Activated CD8-positive, alpha-beta memory T cell treated with anti-CD3 and anti-CD28 coated beads for 1 hour (primary cell): ENCODE data around the gene LRRC32.

Experiments used
- DNase-seq, 2 donors: peaks; one replicate each; pipeline ENCODE4 v3.0.0-alpha.2; 2020; ENCODE audit warnings: low read depth in 1 of 2; ENCODE audit errors: extremely low read depth in 1 of 2

LRRC32 gene

DNA sequence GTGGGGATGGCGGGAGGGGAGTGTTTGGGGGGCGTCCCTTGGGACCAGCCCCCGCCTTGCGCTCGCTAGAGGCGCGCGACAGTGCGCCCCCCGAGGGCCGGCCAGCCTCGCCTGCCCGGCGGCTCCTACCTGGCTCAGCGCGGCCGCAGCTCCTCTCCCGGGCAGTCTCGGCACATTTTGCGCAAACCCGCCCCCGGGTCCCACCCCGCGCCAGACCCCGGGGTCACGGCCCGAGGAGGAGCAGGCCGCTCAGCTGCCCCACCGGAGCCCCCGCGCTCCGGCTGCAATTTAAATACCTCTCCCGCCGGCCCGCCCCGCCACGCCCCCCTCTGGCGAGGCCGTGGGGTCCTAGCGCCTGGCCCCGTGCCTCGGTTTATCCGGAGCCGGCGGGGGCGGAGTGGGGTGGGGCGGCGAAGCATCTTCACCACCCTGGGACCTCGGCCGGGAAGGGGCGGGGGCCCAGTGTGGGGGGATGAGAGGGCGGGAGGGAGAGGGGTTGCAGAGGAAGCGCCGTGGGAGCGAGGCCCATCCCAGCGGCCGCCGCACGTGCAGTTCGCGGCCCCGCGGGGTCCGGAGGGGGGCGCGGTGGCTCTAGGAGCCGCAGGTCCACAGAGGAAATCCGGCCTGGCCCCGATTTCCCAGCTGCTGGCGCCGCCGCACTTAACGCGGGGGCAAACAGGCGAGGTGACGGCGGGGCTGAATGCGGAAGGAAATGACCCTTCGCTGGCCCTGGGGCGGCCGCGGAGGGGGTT is at the start of gene LRRC32:
LRRC32 (minus strand) TSS at position 263 of the 752 bp plus-strand sequence. CDS start 4,793 bp downstream, outside the sequence.
- DNase-seq, result no peak

GRCh38 chr11:76719686-76720085 is 49.1 kb upstream of the LRRC32 start:
- DNase-seq, result no peak

DNA sequence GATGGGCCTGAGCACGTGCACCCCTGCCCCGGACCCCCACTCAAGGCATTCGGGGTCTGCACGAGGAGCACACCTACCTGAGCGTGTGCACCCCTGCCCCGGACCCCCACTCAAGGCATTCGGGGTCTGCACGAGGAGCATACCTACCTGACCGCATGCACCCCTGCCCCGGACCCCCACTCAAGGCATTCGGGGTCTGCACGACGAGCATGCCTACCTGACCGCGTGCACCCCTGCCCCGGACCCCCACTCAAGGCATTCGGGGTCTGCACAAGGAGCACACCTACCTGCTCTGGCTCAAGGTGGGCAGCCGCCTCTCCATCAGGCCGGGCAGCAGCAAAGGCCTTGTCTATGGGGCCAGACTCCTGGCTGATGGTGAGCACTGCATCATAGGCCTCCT is 48.7 kb upstream of the LRRC32 start:
- no peak for DNase-seq

DNA sequence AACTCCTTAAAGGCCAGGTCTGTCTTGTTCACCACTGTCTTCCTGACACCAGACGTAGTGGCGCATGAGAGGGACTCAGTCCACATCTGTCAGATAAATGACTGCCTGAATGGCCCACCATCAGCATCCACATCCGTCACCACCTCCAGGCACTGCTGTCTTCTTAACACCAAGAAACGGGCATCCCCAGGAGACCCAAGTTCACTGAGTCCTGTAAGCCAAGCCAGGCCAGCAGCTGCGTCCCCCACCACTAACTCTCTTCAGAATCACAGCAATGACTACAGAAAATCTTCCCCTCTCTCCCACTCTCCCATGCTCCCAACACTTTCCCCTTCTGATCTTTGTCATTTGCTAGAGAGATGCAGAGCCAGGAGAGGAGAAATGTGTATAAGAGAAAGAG is 47.3 kb upstream of the LRRC32 start:
- no peak for DNase-seq

- no peak for DNase-seq
Measured at GRCh38 chr11:76717369-76717768, 46.8 kb upstream of the LRRC32 start.

DNA sequence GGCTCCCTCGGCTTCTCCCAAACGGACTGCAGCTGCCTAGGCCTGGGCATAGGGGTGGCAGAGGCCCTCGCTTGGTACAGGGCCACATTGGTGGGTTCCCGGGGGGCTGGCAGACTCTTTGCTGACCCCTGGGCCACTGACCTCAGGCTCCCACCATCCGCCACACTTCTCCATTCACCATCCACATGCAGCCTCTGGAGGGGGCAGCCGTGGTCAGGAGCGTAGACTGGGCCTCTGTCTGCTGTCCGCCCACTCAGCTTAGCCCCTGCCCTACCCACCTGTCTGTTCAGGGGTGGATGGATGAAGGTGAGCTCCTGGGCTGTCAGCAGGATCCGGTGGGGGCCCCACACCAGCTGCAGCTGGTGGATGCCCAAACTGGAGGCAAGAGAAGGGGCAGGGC is 45.7 kb upstream of the LRRC32 start:
- DNase-seq, result no peak

- DNase-seq, result no peak
Measured at GRCh38 chr11:76714493-76714892, 43.9 kb upstream of the LRRC32 start.

- no peak for DNase-seq
Measured at GRCh38 chr11:76713499-76713898, 43.0 kb upstream of the LRRC32 start.

DNA sequence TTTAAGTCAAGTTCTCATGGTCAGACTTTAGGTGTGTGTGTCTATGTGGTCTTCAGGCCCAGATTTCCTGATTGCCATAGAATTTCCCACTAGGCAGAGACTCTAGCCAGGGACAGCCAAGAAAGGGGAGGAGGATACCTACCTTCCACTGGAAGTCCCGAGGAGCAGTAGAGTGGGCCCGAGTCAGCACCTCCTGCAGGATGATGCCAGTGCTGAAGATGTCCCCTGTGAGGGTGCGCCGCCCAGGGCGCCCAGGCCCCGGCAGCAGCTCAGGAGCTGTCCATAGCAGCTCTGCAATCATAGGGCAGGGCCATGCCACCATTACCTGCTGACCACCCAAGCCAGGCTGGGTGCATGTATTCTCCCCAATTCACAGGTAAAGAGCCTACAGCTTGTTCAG is 41.6 kb upstream of the LRRC32 start:
- no peak for DNase-seq

DNA sequence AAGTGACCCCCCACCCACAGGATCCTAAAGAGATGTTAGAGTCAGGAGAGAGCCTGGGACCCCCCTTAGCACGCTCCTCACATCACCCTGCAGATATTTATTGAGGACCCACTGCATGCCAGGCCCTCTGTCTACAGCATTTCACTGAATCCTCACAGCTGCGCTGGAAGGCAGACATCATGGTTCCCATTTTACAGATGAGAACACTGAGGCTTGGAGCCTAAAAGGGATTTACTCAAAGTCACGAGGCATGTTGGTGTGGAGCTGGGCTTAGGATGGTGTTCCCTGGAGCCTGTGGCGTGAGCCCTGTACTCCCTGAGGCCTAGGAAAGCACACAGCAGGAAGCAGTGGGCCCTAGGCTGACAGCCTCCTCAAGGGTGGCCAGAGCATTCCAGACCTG is 39.2 kb upstream of the LRRC32 start:
- DNase-seq, result no peak

GRCh38 chr11:76708972-76709660 is 38.6 kb upstream of the LRRC32 start:
- DNase-seq, result no peak

GRCh38 chr11:76707293-76707825 is 36.8 kb upstream of the LRRC32 start:
- DNase-seq, result no peak

GRCh38 chr11:76706667-76707066 is 36.1 kb upstream of the LRRC32 start:
- DNase-seq, result no peak

GRCh38 chr11:76705826-76706225 is 35.3 kb upstream of the LRRC32 start:
- DNase-seq, result no peak

- DNase-seq, result no peak
Measured at GRCh38 chr11:76704171-76704948, 33.8 kb upstream of the LRRC32 start.

DNA sequence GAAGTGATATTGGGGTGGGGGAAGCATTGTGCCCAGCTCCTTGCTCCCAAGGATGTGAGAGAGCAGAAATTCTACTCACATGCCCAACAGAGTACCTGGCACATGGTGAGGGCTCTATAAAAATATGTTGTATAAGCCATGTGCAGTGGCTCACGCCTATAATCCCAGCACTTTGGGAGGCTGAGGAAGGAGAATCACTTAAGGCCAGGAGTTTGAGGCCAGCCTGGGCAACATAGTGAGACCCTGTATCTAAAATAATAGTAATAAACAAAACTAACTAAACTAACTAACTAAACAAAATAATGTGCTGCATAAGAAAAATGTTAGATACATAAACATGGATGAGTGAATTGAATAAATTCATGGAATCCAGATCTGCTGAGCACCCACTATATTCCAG is 33.2 kb upstream of the LRRC32 start:
- no peak for DNase-seq

DNA sequence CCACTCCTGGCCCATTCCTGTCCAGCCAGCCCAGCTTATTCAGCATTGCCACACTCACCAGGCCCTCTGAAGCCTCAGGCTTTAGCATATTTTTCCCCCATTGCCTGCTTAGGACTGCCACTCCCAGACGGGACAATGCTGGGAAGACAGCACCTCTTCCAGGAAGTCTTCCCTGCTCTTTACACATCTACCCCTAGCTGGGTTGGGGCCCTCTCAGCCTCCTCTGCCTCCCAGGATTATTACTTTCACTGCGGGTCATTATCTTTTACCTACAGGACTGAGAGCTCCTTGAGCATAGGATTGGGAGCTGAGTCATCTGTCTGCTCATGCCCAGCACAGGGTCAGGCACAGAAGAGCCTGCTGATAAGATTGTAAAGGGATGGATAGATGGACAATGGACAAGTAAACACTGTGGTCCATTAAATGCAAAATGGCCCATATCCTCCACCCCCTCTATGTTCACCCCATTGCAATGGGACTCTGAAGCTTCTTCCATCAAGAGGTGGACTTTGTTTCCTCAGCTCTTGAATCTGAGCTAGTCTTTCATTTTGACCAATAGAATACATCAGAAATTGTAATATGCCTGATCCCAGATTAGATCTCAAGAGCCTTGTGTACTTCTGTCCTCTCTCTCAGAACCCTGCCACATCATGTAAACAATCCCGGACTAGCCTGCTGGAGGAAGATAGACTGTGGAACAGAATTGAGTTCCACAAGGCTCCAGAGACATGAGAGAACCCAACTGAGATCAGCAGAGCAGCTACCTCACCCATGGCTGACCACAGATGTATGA is 32.0 kb upstream of the LRRC32 start:
- DNase-seq, result no peak

DNA sequence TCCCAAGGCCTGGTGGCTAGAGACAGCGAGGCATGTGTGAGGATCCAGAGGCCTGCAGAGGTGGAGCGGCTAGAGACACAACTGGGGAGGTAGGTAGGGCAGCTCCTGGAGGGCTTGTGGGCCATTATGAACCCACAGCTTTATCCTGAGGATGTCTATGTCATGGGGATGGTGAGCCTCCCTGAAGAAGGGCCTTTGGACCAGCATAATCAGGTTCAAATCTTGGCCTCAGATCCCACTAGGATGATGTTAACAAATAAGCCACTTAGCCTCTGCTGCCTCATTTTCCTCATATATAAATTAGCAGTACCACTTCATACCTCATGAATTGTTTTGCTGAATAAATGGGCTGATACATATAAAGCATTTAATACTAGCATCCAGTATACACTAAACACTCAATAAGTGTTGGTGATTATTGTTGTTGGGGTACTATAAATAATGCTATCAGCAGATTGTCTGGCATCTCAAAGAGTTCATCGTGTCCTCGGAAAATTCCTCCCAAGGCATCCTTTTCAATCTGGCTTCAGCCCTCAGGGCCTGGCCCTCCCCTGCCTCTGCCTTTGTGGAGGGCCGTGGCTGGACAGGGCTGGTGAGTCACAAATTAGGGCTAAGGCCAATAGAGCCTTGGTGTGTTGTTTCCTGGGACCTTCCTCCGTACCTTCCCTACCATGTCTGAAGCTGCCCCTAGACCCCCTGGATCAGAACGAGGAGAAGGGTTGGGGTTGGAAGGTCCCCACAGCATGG is 30.9 kb upstream of the LRRC32 start:
- no peak for DNase-seq

GRCh38 chr11:76700177-76701100 is 29.9 kb upstream of the LRRC32 start:
- DNase-seq, result no peak
